Measurements from ENCODE around the gene DEFB121. TPM values are rescaled to one million over a fixed set of nuclear protein-coding genes. Genes with fewer than 3 reads are reported as not detected.
"Not testable (repeated sequence)": the region's sequence is repeated elsewhere in the genome, so short reads cannot be mapped to it uniquely, and the experiment has no call there.

DEFB121 gene
- total and polyA plus RNA-seq, 2 of the 8 experiments (the other 6 are each of a cell fraction or from before 2014, with no cell fraction given): not detected

DNA sequence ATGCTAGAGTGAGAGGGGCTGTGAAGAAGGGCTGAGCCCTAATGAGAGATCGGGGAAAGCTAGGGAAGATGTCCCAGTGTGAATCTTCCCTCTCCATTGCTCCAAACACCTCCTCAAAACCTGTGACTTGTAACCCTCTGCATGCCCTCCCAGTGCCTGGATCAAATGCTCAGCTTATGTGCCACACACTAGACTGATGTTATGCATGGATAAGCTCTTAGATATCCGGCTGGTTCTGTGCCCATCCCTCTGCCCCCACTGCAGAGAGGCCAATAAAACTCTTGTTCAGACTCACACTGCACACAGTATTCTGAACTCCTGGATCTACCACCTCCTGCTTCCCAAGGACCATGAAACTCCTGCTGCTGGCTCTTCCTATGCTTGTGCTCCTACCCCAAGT lies 37.7 kb downstream of the DEFB121 start, which contains the start of gene DEFB118 (continued):
- TF ChIP-seq JUN (IDR thresholded peaks at IDR 0.05; ENCODE audit: low read depth, low read length) (no peak), KDM4A (IDR thresholded peaks at IDR 0.05; ENCODE audit: low read depth, low read length, severe bottlenecking) (no peak), POLR2AphosphoS5 (IDR thresholded peaks at IDR 0.05; ENCODE audit: low read depth, low read length) (no peak), SIRT6 (IDR thresholded peaks at IDR 0.05; ENCODE audit: low read length) (no peak), TBP (IDR thresholded peaks at IDR 0.05; ENCODE audit: low read depth, low read length) (no peak), POU5F1 (IDR thresholded peaks at IDR 0.05; ENCODE audit: low read depth, low read length) (no peak)
- TF ChIP-seq, protein P1, sequence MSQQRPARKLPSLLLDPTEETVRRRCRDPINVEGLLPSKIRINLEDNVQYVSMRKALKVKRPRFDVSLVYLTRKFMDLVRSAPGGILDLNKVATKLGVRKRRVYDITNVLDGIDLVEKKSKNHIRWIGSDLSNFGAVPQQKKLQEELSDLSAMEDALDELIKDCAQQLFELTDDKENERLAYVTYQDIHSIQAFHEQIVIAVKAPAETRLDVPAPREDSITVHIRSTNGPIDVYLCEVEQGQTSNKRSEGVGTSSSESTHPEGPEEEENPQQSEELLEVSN (IDR thresholded peaks at IDR 0.05): no peak

DNA sequence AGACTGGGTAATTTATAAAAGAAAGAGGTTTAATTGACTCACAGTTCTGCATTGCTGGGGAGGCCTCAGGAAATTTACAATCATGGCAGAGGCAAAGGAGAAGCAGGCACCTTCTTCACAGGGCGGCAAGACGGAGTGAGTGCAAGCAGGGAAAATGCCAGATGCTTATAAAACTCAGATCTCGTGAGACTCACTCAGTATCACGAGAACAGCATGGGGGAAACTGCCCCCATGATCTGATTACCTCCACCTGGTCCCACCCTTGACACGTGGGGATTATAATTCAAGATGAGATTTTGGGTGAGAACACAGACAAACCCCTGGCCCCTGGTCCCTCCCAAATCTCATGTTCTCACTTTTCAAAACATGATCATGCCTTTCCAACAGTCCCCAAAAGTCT lies 41.7 kb downstream of the DEFB121 start:
- H2BK5ac ChIP-seq (ENCODE audit: low read depth, low read length); CTCF ChIA-PET (ENCODE audit: partially characterized antibody); H3K36me3 ChIP-seq (ENCODE audit: control insufficient read depth in 2 of 4, insufficient read depth in 4 of 4, low read length in 3 of 4); H3K27me3 ChIP-seq (replicated peaks in 1 of 4; ENCODE audit: control insufficient read depth in 3 of 4, extremely low read depth in 1 of 4, insufficient read depth in 3 of 4, low read length in 3 of 4); H2AFZ ChIP-seq (ENCODE audit: low read length); DNase-seq (ENCODE audit: low read depth in 1 of 2, low spot score in 2 of 2); FAIRE-seq; POLR2A ChIA-PET (ENCODE audit: partially characterized antibody); H4K91ac ChIP-seq (replicated peaks; ENCODE audit: insufficient read length, low read length); H3K23me2 ChIP-seq (ENCODE audit: low read depth, low read length); H3K4me1 ChIP-seq (replicated peaks in 1 of 4; ENCODE audit: control insufficient read depth in 3 of 4, insufficient read depth in 4 of 4, low read length in 3 of 4); H2AK5ac ChIP-seq (ENCODE audit: low read depth, low read length); H4K5ac ChIP-seq (ENCODE audit: insufficient read length, low read depth, low read length); H3K23ac ChIP-seq (ENCODE audit: insufficient read length); H3K4me2 ChIP-seq (ENCODE audit: insufficient read depth in 1 of 2, low read depth in 2 of 2, low read length in 2 of 2); H3K56ac ChIP-seq (replicated peaks; ENCODE audit: insufficient read length, low read depth, low read length); H3K4ac ChIP-seq (replicated peaks; ENCODE audit: insufficient read length, low read depth, low read length); H2BK20ac ChIP-seq (ENCODE audit: low read length); H3K79me1 ChIP-seq (ENCODE audit: low read depth, low read length); H3K14ac ChIP-seq (ENCODE audit: insufficient read length); H4K8ac ChIP-seq (ENCODE audit: extremely low read depth, insufficient read depth, low read length); H3K79me2 ChIP-seq (ENCODE audit: control insufficient read depth in 1 of 2, insufficient read depth in 2 of 2, low read length in 2 of 2); H4K20me1 ChIP-seq (replicated peaks in 1 of 2; ENCODE audit: control insufficient read depth in 1 of 2, insufficient read depth in 2 of 2, low read length in 2 of 2); H2BK15ac ChIP-seq (ENCODE audit: low read length); H3K4me3 ChIP-seq (ENCODE audit: extremely low read depth in 1 of 4, insufficient read depth in 2 of 4, low read depth in 3 of 4, low read length in 4 of 4); H3K18ac ChIP-seq (ENCODE audit: extremely low read depth, low read length); H3K9ac ChIP-seq (replicated peaks in 1 of 4; ENCODE audit: extremely low read depth in 1 of 4, low read depth in 3 of 4, low read length in 3 of 4); H3K27ac ChIP-seq (ENCODE audit: low read depth, low read length); H2BK12ac ChIP-seq (ENCODE audit: low read depth, low read length); H2BK120ac ChIP-seq (replicated peaks; ENCODE audit: low read depth, low read length): not testable (repeated sequence)
- H3K9me3 ChIP-seq (ENCODE audit: insufficient read depth in 2 of 2, low read depth in 1 of 2, low read length in 1 of 2): peaks cover 45 to 81% of the 10 kb centered on the region in 2 experiments
- 71% methylated on average over 5 of the region's 5 CpGs; no CpG with 5 or more reads in 1 of the 2 experiments for WGBS, 2 experiments (ENCODE audit: extremely low coverage in 1 of 2, insufficient coverage in 1 of 2, insufficient read length in 1 of 2, insufficient replicate concordance in 2 of 2, low coverage in 1 of 2, low lambda C conversion rate in 2 of 2, missing lambda C conversion rate in 1 of 2)
